ENCODE measurements around the gene PTGER3. TPM values are rescaled to one million over a fixed set of nuclear protein-coding genes. Genes with fewer than 3 reads are reported as not detected.

The PTGER3 gene
- polyA plus RNA-seq, 3 donors = 0.29 TPM; not detected in 2

- no peak overlapping the region for H3K9ac ChIP-seq (ENCODE audit: insufficient read depth, low read length, poor library complexity, severe bottlenecking)
- peak overlapping the region; percentile 23 to 89 (median 66) for H3K27ac Mint-ChIP-seq
- no peaks in the 10 kb centered on the region for H3K79me2 ChIP-seq (ENCODE audit: insufficient read depth, low read length)
- no CpG with 5 or more reads among the region's 5 CpGs for WGBS (ENCODE audit: insufficient coverage)
- H2AFZ ChIP-seq (ENCODE audit: insufficient read depth, low read depth, low read length, poor library complexity, severe bottlenecking) = peak overlapping the region; percentile 13
- H3K36me3 Mint-ChIP-seq = no peaks in the 10 kb centered on the region
- peaks cover 0 to 25% (median 5%) of the 10 kb centered on the region in 7 donors for H3K9me3 Mint-ChIP-seq
- peaks cover 0 to 15% of the 10 kb centered on the region in 2 donors for H3K9me3 ChIP-seq (replicated peaks in 1 of 2; ENCODE audit: control insufficient read depth in 1 of 2, insufficient read depth in 1 of 2, low read length in 2 of 2)
- H3K36me3 ChIP-seq (replicated peaks in 1 of 2; ENCODE audit: control insufficient read depth in 1 of 2, insufficient read depth in 2 of 2, low read length in 2 of 2) = no peaks in the 10 kb centered on the region
- peaks cover 0 to 2% (median 0%) of the 10 kb centered on the region in 3 donors for H3K27me3 Mint-ChIP-seq (ENCODE audit: low read depth in 3 of 3)
- peak overlapping the region in 1 of 2 donors; percentile 72 for H3K4me3 Mint-ChIP-seq
- peak overlapping the region in 1 of 2 donors; percentile 75 for H3K27ac ChIP-seq (ENCODE audit: low read depth in 1 of 2, low read length in 2 of 2)
- peak overlapping the region; percentile 51 for H3K4me2 ChIP-seq (replicated peaks; ENCODE audit: extremely low read depth, low read length, poor library complexity, severe bottlenecking)
- peak in 2 of 3 donors; percentile 23 to 53 for DNase-seq
- peak overlapping the region in 1 of 3 experiments; percentile 50 for H3K4me3 ChIP-seq (replicated peaks in 1 of 3; ENCODE audit: low read depth in 2 of 3, low read length in 3 of 3)
- intact Hi-C loops (cut with micrococcal nuclease) = no loop called here
- peaks cover 25% of the 10 kb centered on the region for H3K4me1 Mint-ChIP-seq
- H4K20me1 ChIP-seq (ENCODE audit: insufficient read depth, low read length) = no peaks in the 10 kb centered on the region
- H3K4me1 ChIP-seq (ENCODE audit: control insufficient read depth in 1 of 2, insufficient read depth in 2 of 2, low read length in 2 of 2) = peaks cover 19 to 27% of the 10 kb centered on the region in 2 donors
- TF ChIP-seq, protein P1, sequence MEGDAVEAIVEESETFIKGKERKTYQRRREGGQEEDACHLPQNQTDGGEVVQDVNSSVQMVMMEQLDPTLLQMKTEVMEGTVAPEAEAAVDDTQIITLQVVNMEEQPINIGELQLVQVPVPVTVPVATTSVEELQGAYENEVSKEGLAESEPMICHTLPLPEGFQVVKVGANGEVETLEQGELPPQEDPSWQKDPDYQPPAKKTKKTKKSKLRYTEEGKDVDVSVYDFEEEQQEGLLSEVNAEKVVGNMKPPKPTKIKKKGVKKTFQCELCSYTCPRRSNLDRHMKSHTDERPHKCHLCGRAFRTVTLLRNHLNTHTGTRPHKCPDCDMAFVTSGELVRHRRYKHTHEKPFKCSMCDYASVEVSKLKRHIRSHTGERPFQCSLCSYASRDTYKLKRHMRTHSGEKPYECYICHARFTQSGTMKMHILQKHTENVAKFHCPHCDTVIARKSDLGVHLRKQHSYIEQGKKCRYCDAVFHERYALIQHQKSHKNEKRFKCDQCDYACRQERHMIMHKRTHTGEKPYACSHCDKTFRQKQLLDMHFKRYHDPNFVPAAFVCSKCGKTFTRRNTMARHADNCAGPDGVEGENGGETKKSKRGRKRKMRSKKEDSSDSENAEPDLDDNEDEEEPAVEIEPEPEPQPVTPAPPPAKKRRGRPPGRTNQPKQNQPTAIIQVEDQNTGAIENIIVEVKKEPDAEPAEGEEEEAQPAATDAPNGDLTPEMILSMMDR (IDR thresholded peaks at IDR 0.05) = no peak
- no peaks in the 10 kb centered on the region for H3K27me3 ChIP-seq (ENCODE audit: control insufficient read depth in 2 of 2, insufficient read depth in 2 of 2, low read length in 2 of 2)
These were observed 99.1 kb downstream of the PTGER3 start for GRCh38 chr1:70948396-70949017.

- intact Hi-C loops (cut with micrococcal nuclease) = no loop called here
- H3K27me3 ChIP-seq (ENCODE audit: control insufficient read depth in 2 of 2, insufficient read depth in 2 of 2, low read length in 2 of 2) = no peaks in the 10 kb centered on the region
- Mint-ChIP-seq H3K4me1 (peaks cover 25% of the 10 kb centered on the region), H3K27me3 (ENCODE audit: low read depth in 3 of 3) (peaks cover 0 to 2% (median 0%) of the 10 kb centered on the region in 3 donors), H3K36me3 (no peaks in the 10 kb centered on the region), H3K4me3 (no peak overlapping the region), H3K9me3 (peaks cover 0 to 25% (median 5%) of the 10 kb centered on the region in 7 donors), H3K27ac (peak overlapping the region in 5 of 7 donors; percentile 55 to 79 (median 75))
- peaks cover 19 to 27% of the 10 kb centered on the region in 2 donors for H3K4me1 ChIP-seq (ENCODE audit: control insufficient read depth in 1 of 2, insufficient read depth in 2 of 2, low read length in 2 of 2)
- no peaks in the 10 kb centered on the region for H3K36me3 ChIP-seq (replicated peaks in 1 of 2; ENCODE audit: control insufficient read depth in 1 of 2, insufficient read depth in 2 of 2, low read length in 2 of 2)
- H3K79me2 ChIP-seq (ENCODE audit: insufficient read depth, low read length) = no peaks in the 10 kb centered on the region
- DNase-seq = peak in 2 of 3 donors; percentile 7 to 46
- H4K20me1 ChIP-seq (ENCODE audit: insufficient read depth, low read length) = no peaks in the 10 kb centered on the region
- peak overlapping the region in 1 of 2 donors; percentile 75 for H3K27ac ChIP-seq (ENCODE audit: low read depth in 1 of 2, low read length in 2 of 2)
- H3K9me3 ChIP-seq (replicated peaks in 1 of 2; ENCODE audit: control insufficient read depth in 1 of 2, insufficient read depth in 1 of 2, low read length in 2 of 2) = peaks cover 0 to 15% of the 10 kb centered on the region in 2 donors
- no peak overlapping the region for H3K4me2 ChIP-seq (replicated peaks; ENCODE audit: extremely low read depth, low read length, poor library complexity, severe bottlenecking)
- no peak overlapping the region for H2AFZ ChIP-seq (ENCODE audit: insufficient read depth, low read depth, low read length, poor library complexity, severe bottlenecking)
- TF ChIP-seq, protein P1 (IDR thresholded peaks at IDR 0.05) = no peak
- H3K9ac ChIP-seq (ENCODE audit: insufficient read depth, low read length, poor library complexity, severe bottlenecking) = no peak overlapping the region
- no CpG with 5 or more reads among the region's 2 CpGs for WGBS (ENCODE audit: insufficient coverage)
- peak overlapping the region in 1 of 3 experiments; percentile 50 for H3K4me3 ChIP-seq (replicated peaks in 1 of 3; ENCODE audit: low read depth in 2 of 3, low read length in 3 of 3)
These were observed 99.8 kb downstream of the PTGER3 start for GRCh38 chr1:70947835-70948234.

Data from CD14-positive monocyte (primary cell).